Prostate gland (tissue), 2 donors: ENCODE data around the gene RGS12. TPM values are rescaled to one million over a fixed set of nuclear protein-coding genes. Genes with fewer than 3 reads are reported as not detected.

ENCODE experiments used
- DNase-seq: peaks from one replicate; pipeline ENCODE4 v3.0.0-alpha.2; 2019; ENCODE audit warnings: low spot score
- H3K27ac ChIP-seq, 2 donors: fragments of 200-600 bp; sonication (generic); 2 replicates each; pipeline ENCODE4 v1.5.1; 2017 to 2019
- H3K27me3 ChIP-seq: fragments of 200-600 bp; sonication (generic); replicated peaks from 2 replicates; pipeline ENCODE4 v1.5.1; 2019; ENCODE audit not compliant: insufficient read depth
- H3K36me3 ChIP-seq, 2 donors: fragments of 200-600 bp; sonication (generic); 1 replicate in 1 of 2; 2 replicates in 1 of 2; pipeline versions ENCODE4 v1.5.1 to v1.8.1; 2017 to 2019
- H3K4me1 ChIP-seq: fragments of 200-600 bp; sonication (generic); replicated peaks from 2 replicates; pipeline ENCODE4 v1.5.1; 2019
- H3K4me3 ChIP-seq, 2 donors: fragments of 200-600 bp; sonication (generic); 2 replicates each; pipeline ENCODE4 v1.5.1; 2017 to 2019
- H3K9me3 ChIP-seq: fragments of 200-600 bp; sonication (generic); 2 replicates; pipeline ENCODE4 v1.5.1; 2017
- POLR2A ChIP-seq: fragments of 450-650 bp; IDR thresholded peaks from one replicate; pipeline ENCODE4 v1.6.1; 2016; ENCODE audit warnings: antibody characterized with exemption, mild to moderate bottlenecking
- POLR2AphosphoS5 ChIP-seq: sonication (generic); formaldehyde crosslinking; IDR thresholded peaks from one replicate; pipeline ENCODE4 v1.6.1; 2017; ENCODE audit warnings: antibody characterized with exemption
- WGBS: methylation state at CpG from one replicate; pipeline ENCODE4 v1.1.5; 2018; 5-methylcytosine and 5-hydroxymethylcytosine counted together
- intact Hi-C: fragments of 100-400 bp; cut with DNase I; formaldehyde crosslinking; loops from one replicate; pipeline ENCODE4 v1.14.2; 2022
- total RNA-seq, 2 donors: library from RNA; depleted of rRNA; stranded (reverse); fragments of >200 nt; gene quantifications; one replicate each; pipeline ENCODE4 v1.1.0, GENCODE V29; 2016
- TF ChIP-seq, protein P1 (sequence below), 4 experiments: fragments of 200-600 bp in 2 of 4; fragments of 450-650 bp in 2 of 4; sonication (generic) in 2 of 4; IDR thresholded peaks; 1 replicate in 3 of 4; 2 replicates in 1 of 4; pipeline ENCODE4 v1.5.1; 2016 to 2019; ENCODE audit warnings: antibody characterized with exemption in 4 of 4, mild to moderate bottlenecking in 2 of 4, moderate library complexity in 2 of 4

The RGS12 gene
- total RNA-seq, 2 donors from 2014 or later, result 33.7 to 36.5 TPM

GRCh38 chr4:3252480-3252828 lies 40.4 kb upstream of the RGS12 start:
- 97% methylated on average over 3 of the region's 3 CpGs for WGBS
- Histone ChIP-seq H3K36me3 (no peaks in the 10 kb centered on the region), H3K4me1 (no peaks in the 10 kb centered on the region), H3K4me3 (no peak overlapping the region), H3K9me3 (no peaks in the 10 kb centered on the region), H3K27ac (no peak overlapping the region), H3K27me3 (no peaks in the 10 kb centered on the region)
- intact Hi-C loops, result no loop called here
- TF ChIP-seq, protein P1, sequence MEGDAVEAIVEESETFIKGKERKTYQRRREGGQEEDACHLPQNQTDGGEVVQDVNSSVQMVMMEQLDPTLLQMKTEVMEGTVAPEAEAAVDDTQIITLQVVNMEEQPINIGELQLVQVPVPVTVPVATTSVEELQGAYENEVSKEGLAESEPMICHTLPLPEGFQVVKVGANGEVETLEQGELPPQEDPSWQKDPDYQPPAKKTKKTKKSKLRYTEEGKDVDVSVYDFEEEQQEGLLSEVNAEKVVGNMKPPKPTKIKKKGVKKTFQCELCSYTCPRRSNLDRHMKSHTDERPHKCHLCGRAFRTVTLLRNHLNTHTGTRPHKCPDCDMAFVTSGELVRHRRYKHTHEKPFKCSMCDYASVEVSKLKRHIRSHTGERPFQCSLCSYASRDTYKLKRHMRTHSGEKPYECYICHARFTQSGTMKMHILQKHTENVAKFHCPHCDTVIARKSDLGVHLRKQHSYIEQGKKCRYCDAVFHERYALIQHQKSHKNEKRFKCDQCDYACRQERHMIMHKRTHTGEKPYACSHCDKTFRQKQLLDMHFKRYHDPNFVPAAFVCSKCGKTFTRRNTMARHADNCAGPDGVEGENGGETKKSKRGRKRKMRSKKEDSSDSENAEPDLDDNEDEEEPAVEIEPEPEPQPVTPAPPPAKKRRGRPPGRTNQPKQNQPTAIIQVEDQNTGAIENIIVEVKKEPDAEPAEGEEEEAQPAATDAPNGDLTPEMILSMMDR (IDR thresholded peaks at IDR 0.05), result no peak
- TF ChIP-seq POLR2AphosphoS5 (no peak), POLR2A (no peak)
- no peak for DNase-seq

- no peaks in the 10 kb centered on the region for H3K27me3 ChIP-seq
- H3K4me3 ChIP-seq, result no peak overlapping the region
- no peaks in the 10 kb centered on the region for H3K36me3 ChIP-seq
- intact Hi-C loops, result no loop called here
- no peak overlapping the region for H3K27ac ChIP-seq
- H3K9me3 ChIP-seq, result no peaks in the 10 kb centered on the region
- no peaks in the 10 kb centered on the region for H3K4me1 ChIP-seq
- no peak for DNase-seq
- 88% methylated on average over 38 of the region's 38 CpGs for WGBS
- TF ChIP-seq POLR2A, result no peak
- no peak for TF ChIP-seq POLR2AphosphoS5
- TF ChIP-seq, protein P1 (IDR thresholded peaks at IDR 0.05), result no peak
Observed at GRCh38 chr4:3252831-3253641, 39.8 kb upstream of the RGS12 start.

GRCh38 chr4:3253808-3254207 lies 39.0 kb upstream of the RGS12 start:
- no peak for DNase-seq
- 79% methylated on average over 13 of the region's 13 CpGs for WGBS
- no peak overlapping the region for H3K4me3 ChIP-seq

GRCh38 chr4:3254302-3255131 lies 38.3 kb upstream of the RGS12 start:
- Histone ChIP-seq H3K36me3 (no peaks in the 10 kb centered on the region), H3K27ac (no peak overlapping the region), H3K9me3 (no peaks in the 10 kb centered on the region), H3K4me1 (no peaks in the 10 kb centered on the region), H3K4me3 (no peak overlapping the region), H3K27me3 (no peaks in the 10 kb centered on the region)
- 93% methylated on average over 10 of the region's 14 CpGs for WGBS
- DNase-seq, result no peak
- intact Hi-C loops, result no loop called here
- no peak for TF ChIP-seq POLR2A
- TF ChIP-seq POLR2AphosphoS5, result no peak
- TF ChIP-seq, protein P1 (IDR thresholded peaks at IDR 0.05), result no peak

More at GRCh38 chr4:3253808-3254207, 39.0 kb upstream of the RGS12 start:
- Histone ChIP-seq H3K36me3 (no peaks in the 10 kb centered on the region), H3K27ac (no peak overlapping the region), H3K9me3 (no peaks in the 10 kb centered on the region), H3K4me1 (no peaks in the 10 kb centered on the region), H3K27me3 (no peaks in the 10 kb centered on the region)
- TF ChIP-seq, protein P1 (IDR thresholded peaks at IDR 0.05), result no peak
- no peak for TF ChIP-seq POLR2A
- TF ChIP-seq POLR2AphosphoS5, result no peak
- intact Hi-C loops, result no loop called here
